Stimulated activated CD8-positive, alpha-beta memory T cell treated with anti-CD3 and anti-CD28 coated beads, Interleukin-12 subunit alpha, Interleukin-12 subunit beta, amount 100 ng/mL, for 1 hour (primary cell): Measurements from ENCODE around the gene STK33.

Source experiments
- DNase-seq: peaks from one replicate; pipeline ENCODE4 v3.0.0-alpha.2; 2020; ENCODE audit warnings: low read depth

STK33 gene

DNA sequence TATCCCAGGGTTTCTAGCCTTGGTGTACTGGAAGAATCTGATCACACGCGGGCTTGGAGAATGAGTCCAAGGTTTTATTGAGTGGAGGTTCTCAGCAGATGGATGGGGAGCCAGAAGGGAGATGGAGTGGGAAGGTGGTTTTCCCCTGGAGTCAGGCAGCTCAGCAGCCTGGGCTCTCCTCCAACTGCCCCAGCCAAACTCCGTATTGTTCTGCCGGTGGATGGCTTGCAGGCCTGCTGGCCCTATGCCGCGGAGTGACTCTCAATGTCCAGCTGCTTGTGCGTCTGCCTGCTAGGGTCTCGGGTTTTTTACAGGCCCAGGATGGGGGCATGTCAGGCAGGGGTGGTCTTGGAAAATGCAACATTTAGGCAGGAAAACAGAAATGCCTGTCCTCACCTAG is 168.0 kb downstream of the STK33 start:
- no peak for DNase-seq

- DNase-seq, result no peak
These were observed 178.8 kb downstream of the STK33 start for GRCh38 chr11:8415195-8415594.

GRCh38 chr11:8408151-8408941 is 185.7 kb downstream of the STK33 start:
- no peak for DNase-seq

GRCh38 chr11:8403310-8403709 is 190.7 kb downstream of the STK33 start:
- no peak for DNase-seq

DNA sequence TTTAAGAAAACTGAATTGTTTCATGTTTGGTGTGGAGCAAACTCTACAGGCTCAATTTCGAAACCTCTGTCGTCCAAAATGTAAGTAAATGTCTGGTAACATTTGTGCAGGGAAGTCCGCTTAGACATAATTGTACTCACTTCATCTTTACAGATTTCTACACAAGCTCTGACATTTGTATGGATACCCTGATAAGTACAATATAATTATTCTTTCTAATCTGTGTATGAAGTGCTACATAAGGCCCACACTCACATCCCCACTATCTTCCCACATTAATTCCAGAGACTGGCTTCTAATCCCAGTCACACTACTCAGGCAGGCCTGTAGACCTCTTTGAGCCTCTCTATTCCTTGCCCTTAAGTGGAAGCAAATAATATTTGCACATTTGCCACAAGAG is 201.1 kb downstream of the STK33 start:
- no peak for DNase-seq

DNA sequence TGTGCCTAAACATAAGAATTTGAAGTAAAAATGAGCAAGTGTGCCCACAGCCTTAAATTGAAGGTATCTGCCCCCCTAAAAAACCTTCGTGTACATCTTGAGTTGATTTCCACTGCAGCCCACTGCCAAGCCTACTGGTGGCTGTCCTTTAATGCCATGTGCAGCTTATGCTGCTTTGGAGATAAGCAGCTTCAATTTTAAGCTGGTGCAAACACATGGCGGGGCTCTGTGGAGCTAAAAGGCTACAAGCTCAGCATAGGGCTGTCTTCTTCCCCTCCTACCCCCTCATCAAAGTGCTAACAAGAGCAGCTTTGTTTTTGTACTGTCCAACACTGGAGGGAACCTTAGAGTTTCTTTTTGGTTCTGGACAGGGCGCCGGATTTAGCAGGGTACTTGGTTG is 201.9 kb downstream of the STK33 start:
- no peak for DNase-seq

DNA sequence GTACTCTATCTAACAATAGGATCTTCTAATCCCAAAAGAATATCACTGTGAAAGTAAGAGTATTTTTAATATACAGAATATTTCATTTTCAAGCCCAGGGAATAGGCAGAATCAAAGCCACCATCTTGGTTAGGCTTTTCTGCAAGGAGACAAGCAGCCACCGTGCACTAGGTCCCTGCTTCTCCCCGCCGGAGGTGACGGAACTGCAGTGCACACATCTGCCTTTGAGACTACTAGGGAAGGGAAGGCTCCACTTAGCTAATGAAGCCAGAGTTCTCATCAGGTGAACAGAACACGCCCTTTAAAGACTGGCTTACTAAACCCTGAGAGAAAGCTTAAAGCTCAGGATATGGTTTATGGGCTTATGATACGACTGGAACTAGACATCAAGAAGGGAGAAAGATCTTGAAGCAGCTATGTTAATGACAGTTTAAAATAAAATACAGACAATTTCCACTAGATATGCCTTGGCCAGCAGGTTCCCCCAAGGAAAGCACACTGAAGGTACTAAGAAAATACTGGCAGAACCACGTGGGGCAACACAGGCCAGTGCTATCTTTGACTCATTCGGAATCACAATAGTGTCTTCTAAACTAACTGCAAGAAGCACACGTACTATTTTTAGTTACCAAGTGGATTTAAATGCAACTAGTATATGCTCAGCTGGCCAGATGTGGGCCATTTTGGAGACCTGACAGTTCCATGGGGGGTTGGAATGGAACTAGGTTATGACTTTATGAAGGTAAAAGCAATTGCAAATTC is 203.0 kb downstream of the STK33 start:
- DNase-seq, result no peak

- DNase-seq, result no peak
These were observed 204.7 kb downstream of the STK33 start for GRCh38 chr11:8389029-8389996.

DNA sequence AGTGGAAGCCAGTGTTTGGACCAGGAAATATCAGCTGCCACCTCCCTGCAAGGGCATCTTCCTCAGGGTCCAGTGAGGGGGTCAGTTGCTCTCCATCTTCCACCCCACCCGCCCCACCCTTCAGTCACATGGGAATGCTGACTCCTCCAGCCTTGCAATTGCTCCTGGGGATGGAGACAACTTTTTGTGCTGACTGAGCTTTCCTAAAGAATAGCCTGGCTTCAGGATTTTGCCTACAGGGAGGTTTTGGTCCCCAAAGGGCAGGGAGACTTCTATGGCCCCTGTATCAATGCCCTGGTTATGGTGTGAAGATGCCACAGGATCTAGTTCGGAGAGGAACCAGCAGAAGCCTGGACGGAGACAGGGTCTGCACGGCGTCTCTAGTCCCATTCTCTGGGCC is 206.3 kb downstream of the STK33 start:
- DNase-seq, result no peak

- no peak for DNase-seq
These were observed 206.9 kb downstream of the STK33 start for GRCh38 chr11:8387141-8387540.

DNA sequence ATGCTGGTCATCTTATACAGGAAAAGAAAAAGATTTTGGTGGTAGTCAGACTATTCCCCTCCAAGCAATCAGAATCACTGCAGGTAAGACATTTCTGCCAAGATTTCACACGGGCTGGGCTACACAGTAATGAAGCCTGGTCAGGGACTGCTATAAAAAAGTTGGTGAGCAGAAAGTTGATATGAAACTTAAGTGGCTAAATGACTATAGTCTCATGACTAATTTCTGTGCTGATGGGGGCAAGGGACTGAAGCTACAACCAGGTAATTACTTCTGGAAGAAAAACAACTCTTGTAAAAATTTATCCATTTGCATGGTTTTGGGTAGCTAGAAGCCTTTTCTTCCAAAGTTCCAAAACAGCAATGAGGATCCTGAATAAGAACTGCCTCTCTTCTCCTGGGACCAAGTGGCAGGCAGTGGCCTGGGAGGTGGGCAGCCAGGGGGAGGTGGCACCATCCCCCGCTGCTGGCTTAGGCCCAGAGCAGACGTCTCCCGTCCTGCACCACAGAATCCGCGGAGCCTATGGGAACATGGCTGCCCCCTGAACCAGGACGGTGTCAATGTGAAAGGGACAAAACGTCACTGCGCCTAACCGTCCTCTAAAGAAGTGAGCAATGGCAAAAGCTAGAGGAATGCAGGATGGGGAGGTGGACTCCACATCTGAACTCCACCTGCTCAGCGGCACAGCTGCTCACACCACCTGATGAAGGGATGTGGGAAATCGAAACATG is 207.7 kb downstream of the STK33 start:
- DNase-seq, result no peak

DNA sequence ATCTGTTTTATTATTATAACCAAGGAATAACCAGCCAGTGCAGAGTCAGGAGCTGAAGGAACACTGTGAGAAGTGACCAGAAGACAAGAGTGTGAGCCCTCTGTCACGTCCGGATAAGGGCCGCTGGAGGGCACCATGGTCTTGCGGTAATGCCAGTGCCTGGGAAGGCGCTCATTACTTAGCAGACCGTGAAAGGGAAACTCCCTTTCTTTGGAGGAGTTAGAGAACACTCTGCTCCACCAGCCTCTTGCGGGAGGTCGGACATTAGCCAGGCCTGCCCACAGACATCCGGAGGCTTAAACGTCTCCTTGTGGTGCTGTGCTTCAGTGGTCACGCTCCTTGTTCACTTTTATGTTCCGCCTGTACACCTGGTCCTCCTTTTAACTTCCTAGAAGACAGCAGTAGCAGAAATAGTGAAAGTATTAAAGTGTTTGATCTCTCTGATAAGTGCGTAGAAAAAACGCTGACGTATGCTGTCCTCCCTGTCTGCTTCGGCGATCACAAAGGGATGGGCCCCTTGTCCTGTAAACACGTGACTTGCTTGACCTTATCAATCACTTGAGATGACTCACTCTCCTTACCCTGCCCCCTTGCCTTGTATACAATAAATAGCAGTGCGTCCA is 209.7 kb downstream of the STK33 start:
- no peak for DNase-seq

DNA sequence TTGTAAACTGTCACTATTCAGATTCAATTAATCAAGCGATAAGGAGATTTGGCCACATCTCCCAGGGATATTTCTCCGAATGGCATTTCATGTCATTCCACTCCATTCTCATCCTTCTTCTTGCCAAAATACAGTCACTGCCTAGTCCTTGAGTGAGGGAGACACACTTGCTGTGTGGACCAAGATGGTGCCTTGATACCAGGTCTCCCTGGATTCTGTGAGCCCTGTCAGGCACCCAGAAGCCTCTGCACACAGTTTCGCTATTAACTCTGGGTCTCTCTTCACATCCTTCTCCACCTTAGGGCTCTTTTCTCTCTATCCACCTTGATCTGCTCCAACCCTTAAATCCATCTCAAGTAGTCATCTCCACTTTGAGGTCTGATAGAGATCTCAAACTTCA is 210.4 kb downstream of the STK33 start:
- DNase-seq, result no peak

GRCh38 chr11:8383227-8383626 is 210.8 kb downstream of the STK33 start:
- DNase-seq, result no peak

DNA sequence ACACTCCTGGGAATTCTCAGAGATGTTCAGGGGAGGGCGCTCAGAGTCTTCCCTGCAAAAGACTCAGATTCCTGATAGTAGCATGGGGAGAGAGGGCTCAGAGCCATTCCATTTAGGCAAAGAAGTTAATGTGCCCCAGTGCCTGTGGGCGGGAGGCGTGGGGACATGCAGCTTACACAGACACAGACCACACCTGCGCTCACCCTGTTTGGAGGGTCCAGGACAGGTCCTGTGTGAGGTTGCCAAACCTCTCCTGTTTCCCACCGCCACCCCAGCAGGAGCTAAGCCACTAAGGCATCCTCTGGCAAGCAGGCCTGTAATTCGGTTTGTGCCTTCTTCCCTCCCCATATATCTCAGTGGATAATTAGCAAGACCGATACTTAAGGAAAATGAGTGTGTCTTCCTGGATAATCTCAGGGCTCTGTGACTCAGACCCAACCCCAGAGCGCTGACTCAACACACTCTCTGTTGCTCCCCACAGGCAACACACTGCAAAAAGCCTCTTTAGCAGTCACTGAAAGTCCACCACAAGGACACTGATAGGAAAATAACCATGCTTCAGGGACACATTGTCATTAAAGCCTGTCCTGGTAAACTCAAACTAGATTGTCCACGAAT is 211.5 kb downstream of the STK33 start:
- no peak for DNase-seq

- no peak for DNase-seq
These were observed 212.1 kb downstream of the STK33 start for GRCh38 chr11:8381871-8382396.

GRCh38 chr11:8381343-8381742 is 212.7 kb downstream of the STK33 start:
- no peak for DNase-seq

DNA sequence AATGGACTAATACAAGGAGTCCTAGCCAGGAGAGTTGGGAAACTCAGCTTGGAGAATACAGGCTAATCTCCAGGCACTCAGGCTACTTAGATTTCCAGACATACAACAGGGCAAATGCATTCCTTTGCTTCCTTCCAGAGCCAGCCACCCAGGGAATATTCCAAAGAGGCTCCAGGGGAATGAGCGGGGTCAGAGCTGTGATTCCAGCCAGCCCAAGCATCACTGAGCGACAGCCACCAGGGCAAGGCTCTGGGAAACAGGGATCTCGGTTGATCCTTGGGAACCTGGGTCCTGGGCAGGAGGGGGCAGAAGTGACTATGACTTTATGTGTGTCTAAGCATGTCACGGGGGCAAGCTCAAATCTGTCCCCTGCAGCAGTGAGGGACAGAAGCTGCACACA is 218.1 kb downstream of the STK33 start:
- DNase-seq, result no peak

- no peak for DNase-seq
These were observed 218.6 kb downstream of the STK33 start for GRCh38 chr11:8375460-8375859.

- no peak for DNase-seq
These were observed 219.3 kb downstream of the STK33 start for GRCh38 chr11:8374716-8375115.
